CD14-positive monocyte (primary cell): ENCODE measurements around the gene TJP1. TPM values are rescaled to one million over a fixed set of nuclear protein-coding genes. Genes with fewer than 3 reads are reported as not detected.

Experiments
- DNase-seq, 3 donors: peaks; one replicate each; pipeline ENCODE4 v3.0.0-alpha.2; 2011 to 2022
- H2AFZ ChIP-seq: 2 replicates; pipeline ENCODE4 v1.6.0; 2012; ENCODE audit warnings: mild to moderate bottlenecking, low read depth, low read length, inconsistent platforms; ENCODE audit not compliant: insufficient read depth, poor library complexity, severe bottlenecking
- H3K27ac ChIP-seq, 2 donors: 1 replicate in 1 of 2; 2 replicates in 1 of 2; pipeline ENCODE4 v1.5.1; 2012 to 2013; ENCODE audit warnings: low read length in 2 of 2, control low read depth in 1 of 2, inconsistent platforms in 1 of 2, low read depth in 1 of 2, mild to moderate bottlenecking in 1 of 2
- H3K27me3 ChIP-seq, 2 donors: one replicate each; pipeline versions ENCODE4 v1.6.0 to v1.6.1; 2011 to 2013; ENCODE audit warnings: low read length in 2 of 2; ENCODE audit not compliant: control insufficient read depth in 2 of 2, insufficient read depth in 2 of 2
- H3K36me3 ChIP-seq, 2 donors: replicated peaks in 1 of 2; 1 replicate in 1 of 2; 2 replicates in 1 of 2; pipeline versions ENCODE4 v1.5.1 to v1.6.1; 2012 to 2013; ENCODE audit warnings: low read length in 2 of 2, control low read depth in 1 of 2, inconsistent platforms in 1 of 2, mild to moderate bottlenecking in 1 of 2; ENCODE audit not compliant: insufficient read depth in 2 of 2, control insufficient read depth in 1 of 2
- H3K4me1 ChIP-seq, 2 donors: 1 replicate in 1 of 2; 2 replicates in 1 of 2; pipeline versions ENCODE4 v1.5.1 to v1.6.1; 2012 to 2013; ENCODE audit warnings: low read length in 2 of 2, control low read depth in 1 of 2, inconsistent platforms in 1 of 2, mild to moderate bottlenecking in 1 of 2, moderate library complexity in 1 of 2; ENCODE audit not compliant: insufficient read depth in 2 of 2, control insufficient read depth in 1 of 2
- H3K4me2 ChIP-seq: replicated peaks from 2 replicates; pipeline ENCODE3; 2012; ENCODE audit warnings: low read length, moderate library complexity, mild to moderate bottlenecking; ENCODE audit not compliant: poor library complexity, severe bottlenecking; ENCODE audit errors: extremely low read depth
- H3K4me3 ChIP-seq, 3 experiments: fragments of 200-600 bp in 1 of 3; sonication (generic) in 1 of 3; replicated peaks in 1 of 3; 1 replicate in 2 of 3; 2 replicates in 1 of 3; pipeline ENCODE4 v1.5.1; 2011 to 2013; ENCODE audit warnings: low read length in 3 of 3, mild to moderate bottlenecking in 3 of 3, control low read depth in 2 of 3, low read depth in 2 of 3, inconsistent platforms in 1 of 3, moderate library complexity in 1 of 3
- H3K79me2 ChIP-seq: 2 replicates; pipeline ENCODE4 v1.6.0; 2012; ENCODE audit warnings: mild to moderate bottlenecking, control low read depth, inconsistent platforms, low read length, moderate library complexity; ENCODE audit not compliant: insufficient read depth
- H3K9ac ChIP-seq: 2 replicates; pipeline ENCODE4 v1.6.0; 2017; ENCODE audit warnings: low read length, mild to moderate bottlenecking; ENCODE audit not compliant: insufficient read depth, poor library complexity, severe bottlenecking
- H3K9me3 ChIP-seq, 2 donors: replicated peaks in 1 of 2; 1 replicate in 1 of 2; 2 replicates in 1 of 2; pipeline versions ENCODE4 v1.5.1 to v1.6.1; 2012 to 2013; ENCODE audit warnings: low read length in 2 of 2, control low read depth in 1 of 2; ENCODE audit not compliant: control insufficient read depth in 1 of 2, insufficient read depth in 1 of 2
- H4K20me1 ChIP-seq: 2 replicates; pipeline ENCODE4 v1.6.0; 2012; ENCODE audit warnings: mild to moderate bottlenecking, low read length, control low read depth, moderate library complexity; ENCODE audit not compliant: insufficient read depth
- H3K27ac Mint-ChIP-seq, 7 donors: one replicate each; pipeline ENCODE4 v1.8.0; 2020; ENCODE audit warnings: mild to moderate bottlenecking in 7 of 7, mixed read lengths in 7 of 7, moderate library complexity in 6 of 7, inconsistent platforms in 2 of 7
- H3K27me3 Mint-ChIP-seq, 3 donors: one replicate each; pipeline ENCODE4 v1.8.0; 2021 to 2022; ENCODE audit warnings: low read depth in 3 of 3, mild to moderate bottlenecking in 3 of 3, mixed read lengths in 3 of 3, moderate library complexity in 3 of 3, inconsistent platforms in 1 of 3
- H3K36me3 Mint-ChIP-seq, 2 donors: one replicate each; pipeline ENCODE4 v1.8.0; 2020; ENCODE audit warnings: mixed read lengths in 2 of 2, inconsistent platforms in 1 of 2, mild to moderate bottlenecking in 1 of 2
- H3K4me1 Mint-ChIP-seq: one replicate; pipeline ENCODE4 v1.8.0; 2020; ENCODE audit warnings: mild to moderate bottlenecking, mixed read lengths
- H3K4me3 Mint-ChIP-seq, 2 donors: one replicate each; pipeline ENCODE4 v1.8.0; 2020; ENCODE audit warnings: mild to moderate bottlenecking in 2 of 2, mixed read lengths in 2 of 2, moderate library complexity in 1 of 2
- H3K9me3 Mint-ChIP-seq, 7 donors: one replicate each; pipeline ENCODE4 v1.8.0; 2020 to 2022; ENCODE audit warnings: mixed read lengths in 7 of 7, mild to moderate bottlenecking in 6 of 7, moderate library complexity in 6 of 7, inconsistent platforms in 2 of 7
- CTCF ChIP-seq: fragments of 200-600 bp; IDR thresholded peaks from one replicate; pipeline ENCODE4 v1.8.0; 2022; ENCODE audit warnings: antibody characterized with exemption, mild to moderate bottlenecking
- WGBS: methylation state at CpG from one replicate; pipeline ENCODE4 v1.1.5; 2013; ENCODE audit warnings: missing lambda C conversion rate; ENCODE audit not compliant: insufficient coverage; 5-methylcytosine and 5-hydroxymethylcytosine counted together
- intact Hi-C, 2 donors: fragments of 100-400 bp; cut with micrococcal nuclease; formaldehyde crosslinking; loops; one replicate each; pipeline versions ENCODE4 v1.15.0 to v1.15.1; 2023
- polyA plus RNA-seq, 3 donors: library from polyadenylated mRNA; depleted of rRNA in 1 of 3; unstranded in 2 of 3; stranded (reverse) in 1 of 3; fragments of 300-500 nt in 2 of 3; fragments of >200 nt in 1 of 3; fragmentation: Illumina TruSeq in 2 of 3; gene quantifications; 1 replicate in 2 of 3; 2 replicates in 1 of 3; pipeline ENCODE4 v1.2.3, GENCODE V29; 2012 to 2021

TJP1 gene
- polyA plus RNA-seq, 3 donors = not detected

GRCh38 chr15:29870495-29871151 lies 48.4 kb upstream of the TJP1 start:
- no peak for TF ChIP-seq CTCF
- Histone ChIP-seq H3K79me2 (no peaks in the 10 kb centered on the region), H3K27me3 (peaks cover 0 to 2% of the 10 kb centered on the region in 2 donors), H3K4me2 (no peak overlapping the region), H3K4me1 (no peaks in the 10 kb centered on the region), H3K9me3 (no peaks in the 10 kb centered on the region), H2AFZ (no peak overlapping the region), H4K20me1 (no peaks in the 10 kb centered on the region), H3K4me3 (no peak overlapping the region), H3K9ac (no peak overlapping the region), H3K27ac (no peak overlapping the region), H3K36me3 (no peaks in the 10 kb centered on the region)
- Mint-ChIP-seq H3K36me3 (no peaks in the 10 kb centered on the region), H3K4me3 (no peak overlapping the region), H3K4me1 (no peaks in the 10 kb centered on the region), H3K27me3 (peaks cover 5 to 8% (median 6%) of the 10 kb centered on the region in 3 donors), H3K9me3 (peaks cover 0 to 3% (median 0%) of the 10 kb centered on the region in 7 donors), H3K27ac (no peak overlapping the region)
- DNase-seq = no peak
- intact Hi-C loops = no loop called here
- no CpG with 5 or more reads among the region's 11 CpGs for WGBS

- Histone ChIP-seq H3K36me3 (no peaks in the 10 kb centered on the region), H2AFZ (no peak overlapping the region), H3K4me1 (no peaks in the 10 kb centered on the region), H3K9ac (no peak overlapping the region), H3K9me3 (no peaks in the 10 kb centered on the region), H3K27me3 (peaks cover 0 to 2% of the 10 kb centered on the region in 2 donors), H3K4me2 (no peak overlapping the region), H4K20me1 (no peaks in the 10 kb centered on the region), H3K4me3 (no peak overlapping the region), H3K79me2 (no peaks in the 10 kb centered on the region), H3K27ac (no peak overlapping the region)
- intact Hi-C loops = no loop called here
- no peak overlapping the region for H3K27ac Mint-ChIP-seq
- no peak for TF ChIP-seq CTCF
- H3K27me3 Mint-ChIP-seq = peaks cover 3 to 10% (median 7%) of the 10 kb centered on the region in 3 donors
- DNase-seq = no peak
- no peak overlapping the region for H3K4me3 Mint-ChIP-seq
- H3K9me3 Mint-ChIP-seq = no peaks in the 10 kb centered on the region
- no peaks in the 10 kb centered on the region for H3K36me3 Mint-ChIP-seq
- no peaks in the 10 kb centered on the region for H3K4me1 Mint-ChIP-seq
- 83% methylated on average over 1 of the region's 3 CpGs for WGBS
Measured at GRCh38 chr15:29867241-29868000, 45.2 kb upstream of the TJP1 start.
